ENCODE measurements around the gene RIMS3.

RIMS3 gene

DNA sequence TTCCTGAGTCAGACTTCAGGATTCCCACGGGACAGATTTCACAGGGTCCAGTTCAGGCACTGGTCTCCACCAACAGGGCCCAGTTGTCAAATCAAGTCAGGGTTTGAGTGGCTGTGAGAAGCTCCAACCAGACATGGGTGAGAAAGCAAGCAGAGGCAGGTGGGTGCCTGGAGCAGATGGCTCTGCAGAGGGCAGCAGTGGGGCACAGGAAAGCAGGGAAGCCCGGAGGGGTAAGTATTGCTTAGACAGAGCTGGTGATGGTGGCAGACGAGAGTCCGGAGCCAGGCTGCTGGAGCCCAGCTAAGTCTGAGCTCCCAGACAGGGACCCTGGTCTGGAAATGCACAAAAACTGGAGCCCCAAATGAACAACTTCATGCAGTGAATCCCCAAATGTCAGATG lies 40.4 kb downstream of the RIMS3 start:
- peak; percentile 64 for TF ChIP-seq CTCF (conservative IDR thresholded peaks at IDR 0.05; ENCODE audit: low read depth, low read length)
- DNase-seq (ENCODE audit: low read depth): no peak

GRCh38 chr1:40622936-40623629 lies 42.4 kb downstream of the RIMS3 start:
- no peak for TF ChIP-seq CTCF (conservative IDR thresholded peaks at IDR 0.05; ENCODE audit: low read depth, low read length)

More for the DNA sequence above, 40.4 kb downstream of the RIMS3 start:
- no peak overlapping the region for H3K4me3 ChIP-seq (ENCODE audit: low read length)

GRCh38 chr1:40621821-40622450 lies 43.5 kb downstream of the RIMS3 start:
- no peak overlapping the region for H3K4me3 ChIP-seq (ENCODE audit: low read length)
- no peak for TF ChIP-seq CTCF (conservative IDR thresholded peaks at IDR 0.05; ENCODE audit: low read depth, low read length)
- no peak for DNase-seq (ENCODE audit: low read depth)

More at GRCh38 chr1:40622936-40623629, 42.4 kb downstream of the RIMS3 start:
- H3K4me3 ChIP-seq (ENCODE audit: low read length): no peak overlapping the region
- DNase-seq (ENCODE audit: low read depth): no peak

- TF ChIP-seq CTCF (conservative IDR thresholded peaks at IDR 0.05; ENCODE audit: low read depth, low read length): no peak
- H3K4me3 ChIP-seq (ENCODE audit: low read length): no peak overlapping the region
- DNase-seq (ENCODE audit: low read depth): no peak
Observed at GRCh38 chr1:40620586-40621210, 44.8 kb downstream of the RIMS3 start.

- no peak for TF ChIP-seq CTCF (conservative IDR thresholded peaks at IDR 0.05; ENCODE audit: low read depth, low read length)
- no peak overlapping the region for H3K4me3 ChIP-seq (ENCODE audit: low read length)
- DNase-seq (ENCODE audit: low read depth): no peak
Observed at GRCh38 chr1:40620150-40620549, 45.3 kb downstream of the RIMS3 start.

- TF ChIP-seq CTCF (conservative IDR thresholded peaks at IDR 0.05; ENCODE audit: low read depth, low read length): no peak
- H3K4me3 ChIP-seq (ENCODE audit: low read length): no peak overlapping the region
- DNase-seq (ENCODE audit: low read depth): no peak
Observed at GRCh38 chr1:40618108-40618507, 47.4 kb downstream of the RIMS3 start.
